Stomach smooth muscle (tissue), 2 donors: Measurements from ENCODE around the gene DAB1.
"Not testable (repeated sequence)": the region's sequence is repeated elsewhere in the genome, so short reads cannot be mapped to it uniquely, and the experiment has no call there.

Experiments used
- H3K27ac ChIP-seq: one replicate; pipeline ENCODE4 v1.7.0; 2013; ENCODE audit warnings: mild to moderate bottlenecking, low read length, inconsistent platforms
- H3K27me3 ChIP-seq, 2 donors: one replicate each; pipeline ENCODE4 v1.7.0; 2013; ENCODE audit warnings: low read length in 2 of 2; ENCODE audit not compliant: insufficient read depth in 2 of 2, control insufficient read depth in 1 of 2
- H3K36me3 ChIP-seq, 2 donors: one replicate each; pipeline ENCODE4 v1.7.0; 2013; ENCODE audit warnings: low read length in 2 of 2; ENCODE audit not compliant: control insufficient read depth in 2 of 2, insufficient read depth in 2 of 2
- H3K4me1 ChIP-seq: one replicate; pipeline ENCODE4 v1.7.0; 2013; ENCODE audit warnings: low read length; ENCODE audit not compliant: control insufficient read depth, insufficient read depth
- H3K4me3 ChIP-seq, 2 donors: one replicate each; pipeline ENCODE4 v1.7.0; 2013; ENCODE audit warnings: low read length in 2 of 2
- H3K9ac ChIP-seq, 2 donors: one replicate each; pipeline ENCODE4 v1.7.0; 2013; ENCODE audit warnings: low read length in 2 of 2, mild to moderate bottlenecking in 1 of 2
- H3K9me3 ChIP-seq, 2 donors: one replicate each; pipeline ENCODE4 v1.7.0; 2013; ENCODE audit warnings: low read length in 2 of 2; ENCODE audit not compliant: control insufficient read depth in 2 of 2
- donor health status: healthy.
- donor health status: Pancreatic carcinoma.

The DAB1 gene

GRCh38 chr1:57229076-57229475 is 194.8 kb downstream of the DAB1 start:
- Histone ChIP-seq H3K27ac (no peak overlapping the region), H3K4me3 (no peak overlapping the region), H3K36me3 (no peaks in the 10 kb centered on the region), H3K4me1 (no peaks in the 10 kb centered on the region), H3K27me3 (no peaks in the 10 kb centered on the region), H3K9me3 (no peaks in the 10 kb centered on the region), H3K9ac (no peak overlapping the region)

GRCh38 chr1:57222801-57223200 is 201.1 kb downstream of the DAB1 start:
- H3K9ac ChIP-seq = no peak overlapping the region
- H3K9me3 ChIP-seq = no peaks in the 10 kb centered on the region
- no peaks in the 10 kb centered on the region for H3K36me3 ChIP-seq
- H3K4me3 ChIP-seq = no peak overlapping the region
- no peak overlapping the region for H3K27ac ChIP-seq
- H3K27me3 ChIP-seq = no peaks in the 10 kb centered on the region
- H3K4me1 ChIP-seq = peaks cover 2% of the 10 kb centered on the region

GRCh38 chr1:57222307-57222706 is 201.6 kb downstream of the DAB1 start:
- Histone ChIP-seq H3K4me1 (peaks cover 2% of the 10 kb centered on the region), H3K9me3 (no peaks in the 10 kb centered on the region), H3K36me3 (no peaks in the 10 kb centered on the region), H3K4me3 (no peak overlapping the region), H3K27me3 (no peaks in the 10 kb centered on the region), H3K27ac (no peak overlapping the region), H3K9ac (no peak overlapping the region)

- not testable (repeated sequence) for H3K4me3 ChIP-seq, H3K36me3 ChIP-seq, H3K27ac ChIP-seq, H3K27me3 ChIP-seq, H3K9ac ChIP-seq, H3K9me3 ChIP-seq, H3K4me1 ChIP-seq
Observed at GRCh38 chr1:57220905-57221304, 203.0 kb downstream of the DAB1 start.

- Histone ChIP-seq H3K4me1 (peaks cover 2% of the 10 kb centered on the region), H3K27me3 (no peaks in the 10 kb centered on the region), H3K27ac (no peak overlapping the region), H3K4me3 (no peak overlapping the region), H3K9me3 (no peaks in the 10 kb centered on the region), H3K9ac (no peak overlapping the region), H3K36me3 (no peaks in the 10 kb centered on the region)
Observed at GRCh38 chr1:57218487-57219079, 205.3 kb downstream of the DAB1 start.

DNA sequence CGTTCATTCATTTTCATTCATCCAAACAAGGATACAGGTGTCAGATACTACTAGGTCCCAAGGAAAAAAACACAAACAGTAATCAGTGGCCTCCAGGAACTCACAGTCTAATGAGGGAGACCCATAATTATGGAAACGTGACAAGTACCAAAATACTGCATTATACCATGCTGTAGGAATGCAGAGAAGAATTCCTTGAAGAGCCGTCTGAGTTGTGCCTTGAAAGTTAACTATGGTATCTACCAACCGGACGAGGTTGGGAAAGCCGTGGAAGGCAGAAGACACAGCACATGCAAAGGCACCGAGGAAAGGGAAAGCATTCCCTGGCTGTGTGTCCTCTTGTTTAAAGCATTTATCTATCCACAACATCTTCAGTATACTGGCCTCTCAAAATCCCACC is 206.0 kb downstream of the DAB1 start:
- no peaks in the 10 kb centered on the region for H3K4me1 ChIP-seq
- no peaks in the 10 kb centered on the region for H3K9me3 ChIP-seq
- no peak overlapping the region for H3K27ac ChIP-seq
- no peak overlapping the region for H3K4me3 ChIP-seq
- H3K36me3 ChIP-seq = no peaks in the 10 kb centered on the region
- H3K9ac ChIP-seq = no peak overlapping the region
- no peaks in the 10 kb centered on the region for H3K27me3 ChIP-seq

DNA sequence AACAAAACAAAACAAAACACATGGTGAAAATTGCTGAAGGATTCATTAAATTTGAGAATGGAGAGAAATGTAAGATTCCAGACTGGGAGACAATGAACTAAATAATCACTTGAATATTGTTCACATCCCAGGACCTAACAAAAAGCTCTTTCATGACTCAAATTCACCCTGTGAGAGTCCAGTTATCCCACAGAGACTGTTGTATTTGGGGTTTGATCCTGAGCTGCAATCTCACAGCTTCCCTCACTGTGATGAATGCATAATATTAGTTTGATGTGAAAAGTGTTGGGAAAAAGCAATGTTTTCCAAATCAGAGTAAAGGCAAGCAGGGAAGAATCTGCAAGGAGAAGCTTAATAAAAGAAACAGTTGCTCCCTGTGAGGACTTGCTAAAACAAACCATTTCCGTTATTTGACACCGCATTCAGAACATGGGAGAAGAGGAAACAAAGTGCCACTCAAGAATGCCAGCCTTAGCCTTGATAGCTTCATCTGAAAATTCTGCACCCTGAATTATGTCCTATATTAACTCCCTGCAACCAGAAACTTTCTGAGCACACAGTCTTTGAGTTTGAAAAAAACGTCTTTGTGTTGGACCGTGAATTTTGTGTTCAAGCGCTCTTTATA is 208.8 kb downstream of the DAB1 start:
- H3K36me3 ChIP-seq = no peaks in the 10 kb centered on the region
- H3K9me3 ChIP-seq = no peaks in the 10 kb centered on the region
- H3K27ac ChIP-seq = no peak overlapping the region
- H3K9ac ChIP-seq = no peak overlapping the region
- H3K4me3 ChIP-seq = no peak overlapping the region
- H3K4me1 ChIP-seq = no peaks in the 10 kb centered on the region
- H3K27me3 ChIP-seq = no peaks in the 10 kb centered on the region

DNA sequence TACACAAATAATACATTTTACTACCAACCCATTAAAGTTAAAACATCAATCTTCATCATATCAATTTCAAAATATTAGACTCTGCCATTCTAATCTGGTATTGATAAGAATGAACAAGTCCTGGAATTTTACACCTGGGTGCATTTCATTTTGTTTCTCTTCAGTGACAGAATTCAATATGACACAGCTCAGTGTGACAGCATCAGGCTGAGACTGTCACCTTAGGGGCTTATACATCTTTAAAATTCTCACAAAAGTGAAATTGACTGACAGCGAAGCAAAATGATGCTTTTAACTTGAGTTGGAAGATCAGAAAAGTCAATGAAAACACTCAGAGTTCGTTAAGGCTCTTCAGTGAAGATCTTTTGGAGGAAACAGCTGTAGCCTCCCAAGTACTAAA is 213.0 kb downstream of the DAB1 start:
- no peaks in the 10 kb centered on the region for H3K36me3 ChIP-seq
- no peak overlapping the region for H3K4me3 ChIP-seq
- H3K9ac ChIP-seq = no peak overlapping the region
- H3K27ac ChIP-seq = no peak overlapping the region
- H3K9me3 ChIP-seq = no peaks in the 10 kb centered on the region
- no peaks in the 10 kb centered on the region for H3K27me3 ChIP-seq
- H3K4me1 ChIP-seq = no peaks in the 10 kb centered on the region

DNA sequence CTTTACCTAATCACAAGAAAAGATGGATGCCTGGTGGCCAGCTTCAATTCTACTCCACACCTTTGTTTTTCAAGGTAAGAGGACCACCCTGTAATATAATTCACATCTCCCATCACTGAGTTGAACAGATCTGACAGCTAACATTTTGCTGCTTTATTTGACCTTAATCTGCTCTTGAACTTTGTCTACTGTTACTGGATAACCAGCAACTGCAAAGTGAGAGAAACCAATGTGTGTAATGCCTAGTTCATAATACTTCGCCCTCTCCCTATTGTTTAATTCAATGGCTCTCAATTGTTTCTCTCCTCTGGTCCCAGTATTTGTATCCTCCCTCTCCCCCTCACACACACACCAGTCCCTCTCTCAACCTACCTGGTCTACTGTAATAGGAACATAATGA is 214.4 kb downstream of the DAB1 start:
- Histone ChIP-seq H3K4me1 (no peaks in the 10 kb centered on the region), H3K4me3 (no peak overlapping the region), H3K27me3 (no peaks in the 10 kb centered on the region), H3K36me3 (no peaks in the 10 kb centered on the region), H3K9ac (no peak overlapping the region), H3K9me3 (no peaks in the 10 kb centered on the region), H3K27ac (no peak overlapping the region)

GRCh38 chr1:57208741-57209302 is 215.0 kb downstream of the DAB1 start:
- Histone ChIP-seq H3K27me3 (no peaks in the 10 kb centered on the region), H3K9me3 (no peaks in the 10 kb centered on the region), H3K4me1 (no peaks in the 10 kb centered on the region), H3K36me3 (no peaks in the 10 kb centered on the region), H3K27ac (no peak overlapping the region), H3K4me3 (no peak overlapping the region), H3K9ac (no peak overlapping the region)

GRCh38 chr1:57206038-57206437 is 217.8 kb downstream of the DAB1 start:
- H3K9me3 ChIP-seq = no peaks in the 10 kb centered on the region
- no peak overlapping the region for H3K9ac ChIP-seq
- H3K27ac ChIP-seq = no peak overlapping the region
- no peak overlapping the region for H3K4me3 ChIP-seq
- no peaks in the 10 kb centered on the region for H3K36me3 ChIP-seq
- no peaks in the 10 kb centered on the region for H3K27me3 ChIP-seq
- no peaks in the 10 kb centered on the region for H3K4me1 ChIP-seq
